Endothelial cell of umbilical vein (primary cell): ENCODE measurements around the gene TMCO1. TPM values are rescaled to one million over a fixed set of nuclear protein-coding genes. Genes with fewer than 3 reads are reported as not detected.
"Not testable (repeated sequence)": the region's sequence is repeated elsewhere in the genome, so short reads cannot be mapped to it uniquely, and the experiment has no call there.

ENCODE experiments used
- BruUV-seq: library from RNA; stranded (reverse); fragments of 400-500 nt; replicated peaks from 2 replicates; lab custom pipeline; 2021; lab: Mats Ljungman, UMichigan
- CTCF ChIA-PET: fragments of 300-600, 350-600 bp; sonication (Branson Sonifier 250); formaldehyde crosslinking; loops from one replicate; lab custom pipeline; 2021; ENCODE audit warnings: antibody characterized with exemption, inconsistent platforms; lab: Charles Lee
- POLR2A ChIA-PET: fragments of 300-600, 350-600 bp; sonication (Branson Sonifier 250); formaldehyde crosslinking; loops from one replicate; lab custom pipeline; 2021; ENCODE audit warnings: antibody characterized with exemption, inconsistent platforms; lab: Charles Lee
- DNase-seq: peaks from one replicate; pipeline ENCODE4 v3.0.0-alpha.2; 2011; ENCODE audit warnings: low read depth, low spot score
- FAIRE-seq: peaks from 2 replicates; lab custom pipeline; 2011; peaks lifted over from hg19 to GRCh38; lab: Jason Lieb, UNC
- H2AFZ ChIP-seq: 2 replicates; pipeline ENCODE4 v1.6.0; 2012; ENCODE audit warnings: low read depth, low read length, control low read depth, inconsistent platforms
- H3K27ac ChIP-seq: 2 replicates; pipeline ENCODE4 v1.5.1; 2011; ENCODE audit warnings: low read depth, mild to moderate bottlenecking, control low read depth, low read length, moderate library complexity; ENCODE audit not compliant: insufficient read depth
- H3K27me3 ChIP-seq, 2 experiments: 2 replicates each; pipeline versions ENCODE4 v1.6.0 to v1.6.1; 2011; ENCODE audit warnings: low read length in 2 of 2, mixed read lengths in 1 of 2; ENCODE audit not compliant: control insufficient read depth in 2 of 2, insufficient read depth in 2 of 2
- H3K36me3 ChIP-seq, 2 experiments: 2 replicates in 1 of 2; 3 replicates in 1 of 2; pipeline ENCODE4 v1.5.1; 2011; ENCODE audit warnings: low read length in 2 of 2, mild to moderate bottlenecking in 1 of 2, moderate library complexity in 1 of 2; ENCODE audit not compliant: control insufficient read depth in 2 of 2, insufficient read depth in 2 of 2; ENCODE audit errors: extremely low read depth in 1 of 2
- H3K4me1 ChIP-seq: 3 replicates; pipeline ENCODE4 v1.5.1; 2011; ENCODE audit warnings: mild to moderate bottlenecking, low read length; ENCODE audit not compliant: control insufficient read depth, insufficient read depth; ENCODE audit errors: extremely low read depth
- H3K4me2 ChIP-seq: 2 replicates; pipeline ENCODE4 v1.6.1; 2011; ENCODE audit warnings: low read length, control low read depth, mixed read lengths; ENCODE audit not compliant: insufficient read depth
- H3K4me3 ChIP-seq, 3 experiments: fragments of 200-600 bp in 1 of 3; sonication (generic), shearing (Covaris generic) in 1 of 3; replicated peaks in 1 of 3; 2 replicates each; pipeline ENCODE4 v1.5.1; 2011 to 2016; ENCODE audit warnings: control low read depth in 3 of 3, low read length in 3 of 3, mild to moderate bottlenecking in 2 of 3, inconsistent platforms in 1 of 3, low read depth in 1 of 3, moderate library complexity in 1 of 3; ENCODE audit not compliant: insufficient read depth in 1 of 3
- H3K79me2 ChIP-seq: 2 replicates; pipeline ENCODE4 v1.6.0; 2012; ENCODE audit warnings: low read length, inconsistent platforms; ENCODE audit not compliant: control insufficient read depth, insufficient read depth
- H3K9ac ChIP-seq: replicated peaks from 2 replicates; pipeline ENCODE3; 2011; ENCODE audit warnings: low read length, control low read depth; ENCODE audit not compliant: insufficient read depth; ENCODE audit errors: extremely low read depth
- H3K9me1 ChIP-seq: replicated peaks from 3 replicates; pipeline ENCODE4 v1.6.0; 2011; ENCODE audit warnings: mild to moderate bottlenecking, low read length; ENCODE audit not compliant: control insufficient read depth, insufficient read depth; ENCODE audit errors: extremely low read depth
- H3K9me3 ChIP-seq: replicated peaks from 2 replicates; pipeline ENCODE4 v1.5.1; 2012; ENCODE audit warnings: low read length, inconsistent platforms; ENCODE audit not compliant: control insufficient read depth, insufficient read depth
- H4K20me1 ChIP-seq: replicated peaks from 2 replicates; pipeline ENCODE3; 2011; ENCODE audit warnings: mild to moderate bottlenecking, low read length; ENCODE audit not compliant: control insufficient read depth, insufficient read depth; ENCODE audit errors: extremely low read depth
- EZH2 ChIP-seq: IDR thresholded peaks from 2 replicates; pipeline ENCODE4 v1.6.1; 2012; ENCODE audit warnings: borderline replicate concordance, low read depth, mild to moderate bottlenecking, moderate library complexity, low read length, inconsistent platforms; ENCODE audit not compliant: severe bottlenecking
- FOS ChIP-seq: IDR thresholded peaks from 2 replicates; pipeline ENCODE4 v1.6.1; 2011; ENCODE audit warnings: mild to moderate bottlenecking, low read length, moderate library complexity, borderline replicate concordance; ENCODE audit not compliant: insufficient read depth
- GATA2 ChIP-seq: IDR thresholded peaks from 2 replicates; pipeline ENCODE4 v1.7.0; 2011; ENCODE audit warnings: low read depth, mild to moderate bottlenecking, moderate library complexity, mixed read lengths, low read length; ENCODE audit not compliant: insufficient read length, insufficient read depth
- JUN ChIP-seq: IDR thresholded peaks from 2 replicates; pipeline ENCODE4 v1.6.1; 2011; ENCODE audit warnings: borderline replicate concordance, low read depth; ENCODE audit not compliant: insufficient read length, insufficient read depth
- MYC ChIP-seq: IDR thresholded peaks from one replicate; pipeline ENCODE4 v1.6.1; 2011; ENCODE audit warnings: mild to moderate bottlenecking, low read depth, low read length
- POLR2A ChIP-seq: IDR thresholded peaks from 2 replicates; pipeline ENCODE4 v1.6.1; 2012; ENCODE audit warnings: low read depth, mild to moderate bottlenecking, control low read depth, low read length
- POLR2AphosphoS5 ChIP-seq: IDR thresholded peaks from 2 replicates; pipeline ENCODE4 v1.6.1; 2012; ENCODE audit warnings: low read depth, mild to moderate bottlenecking, control low read depth, low read length, moderate library complexity; ENCODE audit not compliant: insufficient read depth
- dilution Hi-C: fragments of 300-500 bp; cut with MboI; formaldehyde crosslinking; loops from one replicate; pipeline ENCODE4 v1.15.0; 2019; ENCODE audit warnings: low sequenced_read_pairs; ENCODE audit not compliant: extremely low pct_ligation_motif_present
- intact Hi-C: fragments of 100-400 bp; cut with micrococcal nuclease; formaldehyde crosslinking; loops from one replicate; pipeline ENCODE4 v1.10.0; 2022
- polyA plus RNA-seq, 4 experiments: library from polyadenylated mRNA; depleted of rRNA in 3 of 4; stranded (reverse) in 3 of 4; unstranded in 1 of 4; fragments of >200 nt; gene quantifications; 2 replicates each; pipeline versions ENCODE4 v1.2.1 to v1.2.3, GENCODE V29; 2011 to 2012; ENCODE audit warnings: missing spikeins in 1 of 4
- total RNA-seq: library from RNA; stranded (reverse); gene quantifications from 2 replicates; pipeline ENCODE4 v1.2.3, GENCODE V29; 2021
- TF ChIP-seq, protein P1 (sequence below): IDR thresholded peaks from 2 replicates; pipeline ENCODE4 v1.6.1; 2011; ENCODE audit not compliant: insufficient read depth, insufficient read length
- TF ChIP-seq, protein P2 (sequence below), 2 donors: IDR thresholded peaks; 1 replicate in 1 of 2; 2 replicates in 1 of 2; pipeline ENCODE4 v1.5.1; 2011; ENCODE audit warnings: low read length in 2 of 2, mild to moderate bottlenecking in 2 of 2, moderate library complexity in 2 of 2, control low read depth in 1 of 2, inconsistent platforms in 1 of 2, low read depth in 1 of 2; ENCODE audit not compliant: insufficient read depth in 1 of 2; ENCODE audit errors: extremely low read depth in 1 of 2

The TMCO1 gene
- total and polyA plus RNA-seq, 2 donors (not counting 3 experiments of a cell fraction or from before 2014, with no cell fraction given): 86.0 to 93.4 TPM

DNA sequence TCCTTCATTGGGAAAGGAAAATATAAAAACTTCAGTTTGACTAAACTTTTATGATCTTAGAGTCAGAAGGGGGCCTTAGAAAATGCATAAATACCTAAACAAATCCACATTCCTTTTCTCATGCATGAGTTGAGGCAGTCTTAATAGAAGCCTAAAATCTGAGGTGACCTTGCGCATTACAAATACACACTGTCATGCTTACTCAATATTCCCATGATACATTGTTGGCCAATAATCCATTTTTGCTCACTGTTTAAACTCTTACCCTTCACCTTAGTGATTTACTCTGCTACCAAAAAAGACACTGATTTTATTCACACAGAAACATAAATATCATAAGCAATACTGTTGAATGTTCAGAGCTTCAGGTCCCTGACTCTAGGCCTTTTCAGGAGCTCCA, 19.1 kb upstream of the TMCO1 start:
- H3K4me3 ChIP-seq: no peak overlapping the region
- CTCF ChIA-PET: no interaction called here
- H3K9ac ChIP-seq: no peak overlapping the region
- no peak overlapping the region for H3K27ac ChIP-seq
- H2AFZ ChIP-seq: no peak overlapping the region
- dilution Hi-C loops: no loop called here
- no peak for TF ChIP-seq POLR2AphosphoS5
- no peak for TF ChIP-seq MYC
- TF ChIP-seq EZH2: no peak
- TF ChIP-seq POLR2A: no peak
- TF ChIP-seq FOS: no peak
- TF ChIP-seq, protein P1, sequence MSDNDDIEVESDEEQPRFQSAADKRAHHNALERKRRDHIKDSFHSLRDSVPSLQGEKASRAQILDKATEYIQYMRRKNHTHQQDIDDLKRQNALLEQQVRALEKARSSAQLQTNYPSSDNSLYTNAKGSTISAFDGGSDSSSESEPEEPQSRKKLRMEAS: no peak
- no peak for TF ChIP-seq GATA2
- TF ChIP-seq JUN: no peak
- TF ChIP-seq, protein P2, sequence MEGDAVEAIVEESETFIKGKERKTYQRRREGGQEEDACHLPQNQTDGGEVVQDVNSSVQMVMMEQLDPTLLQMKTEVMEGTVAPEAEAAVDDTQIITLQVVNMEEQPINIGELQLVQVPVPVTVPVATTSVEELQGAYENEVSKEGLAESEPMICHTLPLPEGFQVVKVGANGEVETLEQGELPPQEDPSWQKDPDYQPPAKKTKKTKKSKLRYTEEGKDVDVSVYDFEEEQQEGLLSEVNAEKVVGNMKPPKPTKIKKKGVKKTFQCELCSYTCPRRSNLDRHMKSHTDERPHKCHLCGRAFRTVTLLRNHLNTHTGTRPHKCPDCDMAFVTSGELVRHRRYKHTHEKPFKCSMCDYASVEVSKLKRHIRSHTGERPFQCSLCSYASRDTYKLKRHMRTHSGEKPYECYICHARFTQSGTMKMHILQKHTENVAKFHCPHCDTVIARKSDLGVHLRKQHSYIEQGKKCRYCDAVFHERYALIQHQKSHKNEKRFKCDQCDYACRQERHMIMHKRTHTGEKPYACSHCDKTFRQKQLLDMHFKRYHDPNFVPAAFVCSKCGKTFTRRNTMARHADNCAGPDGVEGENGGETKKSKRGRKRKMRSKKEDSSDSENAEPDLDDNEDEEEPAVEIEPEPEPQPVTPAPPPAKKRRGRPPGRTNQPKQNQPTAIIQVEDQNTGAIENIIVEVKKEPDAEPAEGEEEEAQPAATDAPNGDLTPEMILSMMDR (IDR thresholded peaks at IDR 0.05; ENCODE audit: extremely low read depth in 1 of 2, insufficient read depth in 1 of 2, low read depth in 1 of 2, low read length in 2 of 2): no peak
- no peaks in the 10 kb centered on the region for H4K20me1 ChIP-seq
- FAIRE-seq (no peak), DNase-seq (no peak)
- no peaks in the 10 kb centered on the region for H3K4me1 ChIP-seq
- no peaks in the 10 kb centered on the region for H3K9me3 ChIP-seq
- H3K79me2 ChIP-seq: no peaks in the 10 kb centered on the region
- H3K27me3 ChIP-seq: no peaks in the 10 kb centered on the region
- intact Hi-C loops: no loop called here
- no peaks in the 10 kb centered on the region for H3K36me3 ChIP-seq
- POLR2A ChIA-PET: no interaction called here
- no TSS peak for BruUV-seq
- no peaks in the 10 kb centered on the region for H3K9me1 ChIP-seq
- H3K4me2 ChIP-seq: no peak overlapping the region

DNA sequence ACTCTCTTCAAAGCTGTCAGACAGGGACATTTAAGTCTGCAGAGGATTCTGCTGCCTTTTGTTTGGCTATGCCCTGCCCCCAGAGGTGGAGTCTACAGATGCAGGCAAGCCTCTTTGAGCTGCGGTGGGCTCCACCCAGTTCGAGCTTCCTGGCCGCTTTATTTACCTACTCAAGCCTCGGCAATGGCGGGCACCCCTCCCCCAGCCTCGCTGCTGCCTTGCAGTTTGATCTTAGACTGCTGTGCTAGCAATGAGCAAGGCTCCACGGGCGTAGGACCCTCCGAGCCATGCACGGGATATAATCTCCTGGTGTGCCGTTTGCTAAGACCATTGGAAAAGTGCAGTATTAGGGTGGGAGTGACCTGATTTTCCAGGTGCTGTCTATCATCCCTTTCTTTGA, 14.9 kb upstream of the TMCO1 start:
- BruUV-seq, DNase-seq, H3K27me3 ChIP-seq, H3K27ac ChIP-seq, H3K9ac ChIP-seq, H3K9me3 ChIP-seq, H3K4me3 ChIP-seq, H4K20me1 ChIP-seq, POLR2A ChIA-PET, H3K9me1 ChIP-seq, H2AFZ ChIP-seq, H3K4me1 ChIP-seq, intact Hi-C loops, FAIRE-seq, CTCF ChIA-PET, H3K36me3 ChIP-seq, H3K4me2 ChIP-seq, dilution Hi-C loops, H3K79me2 ChIP-seq: not testable (repeated sequence)

DNA sequence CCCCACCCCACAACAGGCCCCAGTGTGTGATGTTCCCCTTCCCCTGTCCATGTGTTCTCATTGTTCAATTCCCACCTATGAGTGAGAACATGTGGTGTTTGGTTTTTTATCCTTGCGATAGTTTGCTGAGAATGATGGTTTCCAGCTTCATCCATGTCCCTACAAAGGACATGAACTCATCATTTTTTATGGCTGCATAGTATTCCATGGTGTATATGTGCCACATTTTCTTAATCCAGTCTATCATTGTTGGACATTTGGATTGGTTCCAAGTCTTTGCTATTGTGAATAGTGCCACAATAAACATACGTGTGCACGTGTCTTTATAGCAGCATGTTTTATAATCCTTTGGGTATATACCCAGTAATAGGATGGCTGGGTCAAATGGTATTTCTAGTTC, 9.5 kb upstream of the TMCO1 start:
- BruUV-seq, POLR2A ChIA-PET: not testable (repeated sequence)

More for the DNA sequence above, 9.5 kb upstream of the TMCO1 start:
- H3K4me2 ChIP-seq, H3K9me1 ChIP-seq, H3K9me3 ChIP-seq, CTCF ChIA-PET, H3K79me2 ChIP-seq, H3K27me3 ChIP-seq, H3K27ac ChIP-seq, H3K4me3 ChIP-seq, intact Hi-C loops, FAIRE-seq, H2AFZ ChIP-seq, H3K9ac ChIP-seq, H3K36me3 ChIP-seq, dilution Hi-C loops, H4K20me1 ChIP-seq, DNase-seq, H3K4me1 ChIP-seq: not testable (repeated sequence)
